ENCODE measurements around the gene FBXW2.

FBXW2 gene

GRCh38 chr9:120741701-120742100 is 51.5 kb downstream of the FBXW2 start:
- DNase-seq, result no peak

GRCh38 chr9:120741191-120741590 is 52.0 kb downstream of the FBXW2 start:
- no peak for DNase-seq

- DNase-seq, result no peak
Observed at GRCh38 chr9:120740132-120740531, 53.1 kb downstream of the FBXW2 start.

- DNase-seq, result no peak
Observed at GRCh38 chr9:120737416-120738165, 55.6 kb downstream of the FBXW2 start.

- no peak for DNase-seq
Observed at GRCh38 chr9:120736881-120737280, 56.3 kb downstream of the FBXW2 start.

GRCh38 chr9:120735415-120736126 is 57.6 kb downstream of the FBXW2 start:
- DNase-seq, result no peak

- no peak for DNase-seq
Observed at GRCh38 chr9:120734607-120735410, 58.4 kb downstream of the FBXW2 start.

- DNase-seq, result no peak
Observed at GRCh38 chr9:120733190-120733589, 60.0 kb downstream of the FBXW2 start.

- peak; percentile 63 for DNase-seq
Observed at GRCh38 chr9:120730654-120731514, 62.3 kb downstream of the FBXW2 start.

GRCh38 chr9:120729791-120730241 is 63.4 kb downstream of the FBXW2 start:
- DNase-seq, result peak; percentile 24

- DNase-seq, result no peak
Observed at GRCh38 chr9:120726484-120726883, 66.7 kb downstream of the FBXW2 start.

- DNase-seq, result no peak
Observed at GRCh38 chr9:120725907-120726306, 67.3 kb downstream of the FBXW2 start.

GRCh38 chr9:120724757-120725400 is 68.3 kb downstream of the FBXW2 start:
- DNase-seq, result no peak

- DNase-seq, result no peak
Observed at GRCh38 chr9:120723565-120723964, 69.7 kb downstream of the FBXW2 start.

- no peak for DNase-seq
Observed at GRCh38 chr9:120720404-120720803, 72.8 kb downstream of the FBXW2 start.

GRCh38 chr9:120718316-120718715 is 74.9 kb downstream of the FBXW2 start:
- no peak for DNase-seq

- DNase-seq, result no peak
Observed at GRCh38 chr9:120717176-120717575, 76.0 kb downstream of the FBXW2 start.

GRCh38 chr9:120716483-120716882 is 76.7 kb downstream of the FBXW2 start:
- DNase-seq, result no peak

- DNase-seq, result peak; percentile 83
Observed at GRCh38 chr9:120715389-120715924, 77.8 kb downstream of the FBXW2 start.

- DNase-seq, result no peak
Observed at GRCh38 chr9:120714846-120715388, 78.3 kb downstream of the FBXW2 start.
